ENCODE data around the gene RGS1.

RGS1 gene

GRCh38 chr1:192549937-192550336 lies 25.6 kb upstream of the RGS1 start:
- no peak overlapping the region for H3K18ac ChIP-seq (ENCODE audit: low read length)
- H2BK12ac ChIP-seq (ENCODE audit: low read length) = no peak overlapping the region
- no peak overlapping the region for H2BK5ac ChIP-seq (ENCODE audit: low read length)
- no peak overlapping the region for H3K27ac ChIP-seq (replicated peaks; ENCODE audit: low read length)
- peaks cover 0 to 7% of the 10 kb centered on the region in 2 donors for H3K4me1 ChIP-seq (ENCODE audit: control insufficient read depth in 2 of 2, insufficient read depth in 1 of 2, low read depth in 1 of 2, low read length in 2 of 2)
- H3K27me3 ChIP-seq (ENCODE audit: control insufficient read depth in 3 of 3, insufficient read depth in 3 of 3, low read depth in 1 of 3, low read length in 3 of 3) = no peaks in the 10 kb centered on the region
- H3K36me3 ChIP-seq (replicated peaks in 1 of 2; ENCODE audit: control insufficient read depth in 2 of 2, insufficient read depth in 2 of 2, low read length in 2 of 2) = no peaks in the 10 kb centered on the region
- H3K14ac ChIP-seq (ENCODE audit: low read length) = no peak overlapping the region
- no peak overlapping the region for H3K4ac ChIP-seq (ENCODE audit: low read length)
- H2AFZ ChIP-seq (ENCODE audit: low read length) = peak overlapping the region; percentile 24
- H4K91ac ChIP-seq (ENCODE audit: low read depth, low read length, poor library complexity) = no peak overlapping the region
- no peak overlapping the region for H4K8ac ChIP-seq (ENCODE audit: low read depth, low read length)
- H2BK15ac ChIP-seq (ENCODE audit: low read length) = no peak overlapping the region
- H3K79me1 ChIP-seq (ENCODE audit: low read depth, low read length) = no peaks in the 10 kb centered on the region
- WGBS, 2 donors (ENCODE audit: extremely low coverage in 2 of 2, insufficient read length in 2 of 2, insufficient replicate concordance in 1 of 2) = no CpG with 5 or more reads among the region's 3 CpGs
- H3K9ac ChIP-seq (ENCODE audit: low read depth, low read length, poor library complexity) = no peak overlapping the region
- no peak overlapping the region for H3K4me3 ChIP-seq (ENCODE audit: low read length in 2 of 2)
- H2AK5ac ChIP-seq (ENCODE audit: low read depth, low read length) = no peak overlapping the region
- no peak overlapping the region for H3K4me2 ChIP-seq (ENCODE audit: insufficient read depth, low read length, poor library complexity, severe bottlenecking)
- no peak overlapping the region for H3K23ac ChIP-seq (ENCODE audit: low read depth, low read length, poor library complexity)
- no peaks in the 10 kb centered on the region for H3K9me3 ChIP-seq (replicated peaks in 1 of 2; ENCODE audit: control insufficient read depth in 2 of 2, insufficient read depth in 1 of 2, low read depth in 1 of 2, low read length in 2 of 2)
- DNase-seq (ENCODE audit: low spot score) = no peak
- H2BK120ac ChIP-seq (ENCODE audit: low read depth, low read length) = no peak overlapping the region

- no CpG with 5 or more reads among the region's 2 CpGs for WGBS, 2 donors (ENCODE audit: extremely low coverage in 2 of 2, insufficient read length in 2 of 2, insufficient replicate concordance in 1 of 2)
- no peak overlapping the region for H3K9ac ChIP-seq (ENCODE audit: low read depth, low read length, poor library complexity)
- peak overlapping the region; percentile 40 for H2AFZ ChIP-seq (ENCODE audit: low read length)
- H3K23ac ChIP-seq (ENCODE audit: low read depth, low read length, poor library complexity) = no peak overlapping the region
- no peak overlapping the region for H3K4me3 ChIP-seq (ENCODE audit: low read length in 2 of 2)
- no peak overlapping the region for H4K91ac ChIP-seq (ENCODE audit: low read depth, low read length, poor library complexity)
- no peaks in the 10 kb centered on the region for H3K79me1 ChIP-seq (ENCODE audit: low read depth, low read length)
- no peaks in the 10 kb centered on the region for H3K36me3 ChIP-seq (replicated peaks in 1 of 2; ENCODE audit: control insufficient read depth in 2 of 2, insufficient read depth in 2 of 2, low read length in 2 of 2)
- no peak overlapping the region for H4K8ac ChIP-seq (ENCODE audit: low read depth, low read length)
- no peak overlapping the region for H2AK5ac ChIP-seq (ENCODE audit: low read depth, low read length)
- no peak overlapping the region for H3K27ac ChIP-seq (replicated peaks; ENCODE audit: low read length)
- H2BK15ac ChIP-seq (ENCODE audit: low read length) = no peak overlapping the region
- no peak overlapping the region for H2BK12ac ChIP-seq (ENCODE audit: low read length)
- H3K4me2 ChIP-seq (ENCODE audit: insufficient read depth, low read length, poor library complexity, severe bottlenecking) = no peak overlapping the region
- H2BK120ac ChIP-seq (ENCODE audit: low read depth, low read length) = no peak overlapping the region
- no peak overlapping the region for H3K18ac ChIP-seq (ENCODE audit: low read length)
- no peak overlapping the region for H3K4ac ChIP-seq (ENCODE audit: low read length)
- peaks cover 0 to 2% of the 10 kb centered on the region in 2 donors for H3K4me1 ChIP-seq (ENCODE audit: control insufficient read depth in 2 of 2, insufficient read depth in 1 of 2, low read depth in 1 of 2, low read length in 2 of 2)
- H3K9me3 ChIP-seq (replicated peaks in 1 of 2; ENCODE audit: control insufficient read depth in 2 of 2, insufficient read depth in 1 of 2, low read depth in 1 of 2, low read length in 2 of 2) = peaks cover 0 to under 1% of the 10 kb centered on the region in 2 donors
- no peak overlapping the region for H2BK5ac ChIP-seq (ENCODE audit: low read length)
- DNase-seq (ENCODE audit: low spot score) = no peak
- no peaks in the 10 kb centered on the region for H3K27me3 ChIP-seq (ENCODE audit: control insufficient read depth in 3 of 3, insufficient read depth in 3 of 3, low read depth in 1 of 3, low read length in 3 of 3)
- no peak overlapping the region for H3K14ac ChIP-seq (ENCODE audit: low read length)
Observed at GRCh38 chr1:192550922-192551534, 24.5 kb upstream of the RGS1 start.

GRCh38 chr1:192552760-192553191 lies 22.8 kb upstream of the RGS1 start:
- no peak overlapping the region for H3K27ac ChIP-seq (replicated peaks; ENCODE audit: low read length)
- no peak overlapping the region for H3K4me2 ChIP-seq (ENCODE audit: insufficient read depth, low read length, poor library complexity, severe bottlenecking)
- H3K4me1 ChIP-seq (ENCODE audit: control insufficient read depth in 2 of 2, insufficient read depth in 1 of 2, low read depth in 1 of 2, low read length in 2 of 2) = no peaks in the 10 kb centered on the region
- no peak overlapping the region for H3K23ac ChIP-seq (ENCODE audit: low read depth, low read length, poor library complexity)
- no peaks in the 10 kb centered on the region for H3K36me3 ChIP-seq (replicated peaks in 1 of 2; ENCODE audit: control insufficient read depth in 2 of 2, insufficient read depth in 2 of 2, low read length in 2 of 2)
- H4K8ac ChIP-seq (ENCODE audit: low read depth, low read length) = no peak overlapping the region
- no peak overlapping the region for H2BK120ac ChIP-seq (ENCODE audit: low read depth, low read length)
- H2BK5ac ChIP-seq (ENCODE audit: low read length) = no peak overlapping the region
- no peak overlapping the region for H4K91ac ChIP-seq (ENCODE audit: low read depth, low read length, poor library complexity)
- no peak overlapping the region for H3K9ac ChIP-seq (ENCODE audit: low read depth, low read length, poor library complexity)
- no peak overlapping the region for H2AFZ ChIP-seq (ENCODE audit: low read length)
- H3K4me3 ChIP-seq (ENCODE audit: low read length in 2 of 2) = no peak overlapping the region
- H3K27me3 ChIP-seq (ENCODE audit: control insufficient read depth in 3 of 3, insufficient read depth in 3 of 3, low read depth in 1 of 3, low read length in 3 of 3) = no peaks in the 10 kb centered on the region
- H2BK15ac ChIP-seq (ENCODE audit: low read length) = no peak overlapping the region
- no peak overlapping the region for H2AK5ac ChIP-seq (ENCODE audit: low read depth, low read length)
- peaks cover 0 to 3% of the 10 kb centered on the region in 2 donors for H3K9me3 ChIP-seq (replicated peaks in 1 of 2; ENCODE audit: control insufficient read depth in 2 of 2, insufficient read depth in 1 of 2, low read depth in 1 of 2, low read length in 2 of 2)
- H3K4ac ChIP-seq (ENCODE audit: low read length) = no peak overlapping the region
- no peak overlapping the region for H3K18ac ChIP-seq (ENCODE audit: low read length)
- H2BK12ac ChIP-seq (ENCODE audit: low read length) = no peak overlapping the region
- no CpG with 5 or more reads among the region's 6 CpGs for WGBS, 2 donors (ENCODE audit: extremely low coverage in 2 of 2, insufficient read length in 2 of 2, insufficient replicate concordance in 1 of 2)
- no peak overlapping the region for H3K14ac ChIP-seq (ENCODE audit: low read length)
- no peaks in the 10 kb centered on the region for H3K79me1 ChIP-seq (ENCODE audit: low read depth, low read length)
- no peak for DNase-seq (ENCODE audit: low spot score)

GRCh38 chr1:192553741-192554140 lies 21.8 kb upstream of the RGS1 start:
- H2BK12ac ChIP-seq (ENCODE audit: low read length) = no peak overlapping the region
- H2BK120ac ChIP-seq (ENCODE audit: low read depth, low read length) = no peak overlapping the region
- no peak overlapping the region for H4K8ac ChIP-seq (ENCODE audit: low read depth, low read length)
- no peak overlapping the region for H2AFZ ChIP-seq (ENCODE audit: low read length)
- DNase-seq (ENCODE audit: low spot score) = no peak
- WGBS, 2 donors (ENCODE audit: extremely low coverage in 2 of 2, insufficient read length in 2 of 2, insufficient replicate concordance in 1 of 2) = no CpG with 5 or more reads among the region's 3 CpGs
- H3K27me3 ChIP-seq (ENCODE audit: control insufficient read depth in 3 of 3, insufficient read depth in 3 of 3, low read depth in 1 of 3, low read length in 3 of 3) = no peaks in the 10 kb centered on the region
- H2AK5ac ChIP-seq (ENCODE audit: low read depth, low read length) = no peak overlapping the region
- H3K23ac ChIP-seq (ENCODE audit: low read depth, low read length, poor library complexity) = no peak overlapping the region
- no peak overlapping the region for H3K4ac ChIP-seq (ENCODE audit: low read length)
- H3K27ac ChIP-seq (replicated peaks; ENCODE audit: low read length) = no peak overlapping the region
- no peaks in the 10 kb centered on the region for H3K79me1 ChIP-seq (ENCODE audit: low read depth, low read length)
- no peak overlapping the region for H3K4me2 ChIP-seq (ENCODE audit: insufficient read depth, low read length, poor library complexity, severe bottlenecking)
- no peaks in the 10 kb centered on the region for H3K36me3 ChIP-seq (replicated peaks in 1 of 2; ENCODE audit: control insufficient read depth in 2 of 2, insufficient read depth in 2 of 2, low read length in 2 of 2)
- no peak overlapping the region for H3K9ac ChIP-seq (ENCODE audit: low read depth, low read length, poor library complexity)
- H3K4me3 ChIP-seq (ENCODE audit: low read length in 2 of 2) = no peak overlapping the region
- no peak overlapping the region for H3K18ac ChIP-seq (ENCODE audit: low read length)
- H4K91ac ChIP-seq (ENCODE audit: low read depth, low read length, poor library complexity) = no peak overlapping the region
- H2BK15ac ChIP-seq (ENCODE audit: low read length) = no peak overlapping the region
- no peaks in the 10 kb centered on the region for H3K4me1 ChIP-seq (ENCODE audit: control insufficient read depth in 2 of 2, insufficient read depth in 1 of 2, low read depth in 1 of 2, low read length in 2 of 2)
- H2BK5ac ChIP-seq (ENCODE audit: low read length) = no peak overlapping the region
- H3K14ac ChIP-seq (ENCODE audit: low read length) = no peak overlapping the region
- H3K9me3 ChIP-seq (replicated peaks in 1 of 2; ENCODE audit: control insufficient read depth in 2 of 2, insufficient read depth in 1 of 2, low read depth in 1 of 2, low read length in 2 of 2) = peaks cover 0 to 3% of the 10 kb centered on the region in 2 donors
